ENCODE measurements around the gene CDT1. TPM values are rescaled to one million over a fixed set of nuclear protein-coding genes. Genes with fewer than 3 reads are reported as not detected.

The CDT1 gene
- total and polyA plus RNA-seq, 10 of the 15 experiments (the other 5 are each of a cell fraction or from before 2014, with no cell fraction given) = 0.50 to 87.6 (median 8.8) TPM

GRCh38 chr16:88854306-88855111 lies 50.9 kb downstream of the CDT1 start:
- POLR2A ChIA-PET = no interaction called here

More at GRCh38 chr16:88854306-88855111, 50.9 kb downstream of the CDT1 start:
- RAD21 ChIA-PET (ENCODE audit: unreplicated experiment) = no interaction called here
- WGBS (ENCODE audit: insufficient coverage, insufficient replicate concordance, low lambda C conversion rate, missing lambda C conversion rate) = 30% methylated on average over 20 of the region's 20 CpGs
- intact Hi-C loops (cut with micrococcal nuclease; ENCODE audit: unreplicated experiment) (loop anchor here (5.0 kb wide), 2 partner anchors 42 to 68 kb away; partner anchors contain the start of gene APRT), in situ Hi-C loops (cut with MboI) (no loop called here)
- TF ChIP-seq BHLHE40 (IDR thresholded peaks at IDR 0.05; ENCODE audit: borderline replicate concordance in 1 of 2, low read depth in 2 of 2, low read length in 1 of 2) (peak in 1 of 2 experiments; percentile 14; a peak in 1 of 4 replicates), NKRF (conservative IDR thresholded peaks at IDR 0.05) (no peak), CBFB (IDR thresholded peaks at IDR 0.05; ENCODE audit: low read depth) (no peak), EZH2 (IDR thresholded peaks at IDR 0.05; ENCODE audit: borderline replicate concordance, control insufficient read depth, low read depth, low read length) (no peak), NFYB (IDR thresholded peaks at IDR 0.05; ENCODE audit: insufficient read depth, low read depth, low read length) (no peak), TCF12 (IDR thresholded peaks at IDR 0.05; ENCODE audit: low read depth, low read length) (0 out of 2 replicates have a peak, but pooled peaks have one; percentile 24)
- TF ChIP-seq, protein P1, sequence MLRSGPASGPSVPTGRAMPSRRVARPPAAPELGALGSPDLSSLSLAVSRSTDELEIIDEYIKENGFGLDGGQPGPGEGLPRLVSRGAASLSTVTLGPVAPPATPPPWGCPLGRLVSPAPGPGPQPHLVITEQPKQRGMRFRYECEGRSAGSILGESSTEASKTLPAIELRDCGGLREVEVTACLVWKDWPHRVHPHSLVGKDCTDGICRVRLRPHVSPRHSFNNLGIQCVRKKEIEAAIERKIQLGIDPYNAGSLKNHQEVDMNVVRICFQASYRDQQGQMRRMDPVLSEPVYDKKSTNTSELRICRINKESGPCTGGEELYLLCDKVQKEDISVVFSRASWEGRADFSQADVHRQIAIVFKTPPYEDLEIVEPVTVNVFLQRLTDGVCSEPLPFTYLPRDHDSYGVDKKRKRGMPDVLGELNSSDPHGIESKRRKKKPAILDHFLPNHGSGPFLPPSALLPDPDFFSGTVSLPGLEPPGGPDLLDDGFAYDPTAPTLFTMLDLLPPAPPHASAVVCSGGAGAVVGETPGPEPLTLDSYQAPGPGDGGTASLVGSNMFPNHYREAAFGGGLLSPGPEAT (IDR thresholded peaks at IDR 0.05; ENCODE audit: low read depth) = 0 out of 2 replicates have a peak, but pooled peaks have one; percentile 18
- Histone ChIP-seq H3K36me3 (ENCODE audit: control insufficient read depth in 2 of 2, insufficient read depth in 2 of 2, low read length in 1 of 2) (peaks cover 0 to 3% of the 10 kb centered on the region in 2 experiments; a peak in 1 of 4 replicates), H2AFZ (ENCODE audit: control insufficient read depth, low read depth, low read length) (no peak overlapping the region), H4K20me1 (ENCODE audit: control insufficient read depth, insufficient read depth) (0 out of 2 replicates have a peak, but pooled peaks cover 2% of the 10 kb centered on the region), H3K9ac (ENCODE audit: control insufficient read depth, insufficient read depth, low read length) (no peak overlapping the region), H3K4me2 (ENCODE audit: control insufficient read depth, insufficient read depth) (peak overlapping the region; percentile 48; the same call in 1 of the 2 replicates), H3K79me2 (ENCODE audit: control insufficient read depth, insufficient read depth, low read length) (peaks cover 13% of the 10 kb centered on the region), H3K9me3 (replicated peaks; ENCODE audit: control insufficient read depth, insufficient read depth, low read length) (no peaks in the 10 kb centered on the region), H3K4me3 (no peak overlapping the region), H3K27ac (ENCODE audit: control insufficient read depth, insufficient read depth) (no peak overlapping the region), H3K4me1 (ENCODE audit: control insufficient read depth, insufficient read depth, low read length) (peaks cover 23% of the 10 kb centered on the region), H3K27me3 (replicated peaks in 1 of 2; ENCODE audit: control insufficient read depth in 2 of 2, insufficient read depth in 2 of 2, low read length in 1 of 2) (no peaks in the 10 kb centered on the region)
- CTCF ChIA-PET = interaction anchor here (1.1 kb wide), 1 partner anchor 9 kb away, joined by 3 read pairs; no protein-coding TSS in a partner anchor
- SMC1A ChIA-PET (ENCODE audit: uncharacterized antibody, unreplicated experiment) = interaction anchor here (0.8 kb wide), 1 partner anchor 8 kb away, joined by 3 read pairs; no protein-coding TSS in a partner anchor
- ATAC-seq = peak; percentile 44
- DNase-seq (ENCODE audit: low read depth, low spot score) = no peak
- BruUV-seq (replicated peaks) = no TSS peak
- FAIRE-seq = no peak
